ENCODE results near the gene AIG1. TPM values are rescaled to one million over a fixed set of nuclear protein-coding genes. Genes with fewer than 3 reads are reported as not detected.

The AIG1 gene
- total RNA-seq, 1 experiment from 2014 or later: 51.1 TPM

DNA sequence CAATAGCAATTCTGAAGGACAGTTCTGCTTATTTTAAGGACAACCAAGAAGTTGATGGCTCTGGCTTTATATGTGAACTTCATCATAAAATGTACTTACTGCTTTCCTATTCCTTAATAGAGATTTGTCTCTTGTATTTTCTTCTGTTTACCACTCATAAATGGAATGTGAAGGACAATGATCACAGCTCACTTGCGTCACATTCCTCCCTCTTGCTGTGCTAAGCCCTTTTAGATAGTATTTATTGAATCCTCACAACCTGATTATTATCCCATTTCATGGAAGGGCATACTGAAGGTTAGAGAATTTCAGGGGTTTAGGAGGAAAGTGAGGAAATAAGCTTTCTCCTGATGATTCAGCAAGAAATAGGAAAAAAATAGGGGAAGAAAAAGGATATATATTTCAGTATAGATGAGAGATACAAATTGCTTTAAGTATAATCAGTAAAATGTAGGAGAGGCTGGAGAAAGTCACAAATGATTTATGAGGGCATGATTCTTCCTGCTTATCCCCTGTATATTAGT is 132.9 kb downstream of the AIG1 start:
- CTCF ChIA-PET: no interaction called here
- DNase-seq (ENCODE audit: low read depth, low spot score): no peak
- H2AFZ ChIP-seq (ENCODE audit: low read depth, low read length, poor library complexity, severe bottlenecking): no peak overlapping the region
- no peak for ATAC-seq
- H3K4me2 ChIP-seq (ENCODE audit: low read length): no peak overlapping the region
- no peaks in the 10 kb centered on the region; the same call in 1 of the 2 replicates for H4K20me1 ChIP-seq (ENCODE audit: insufficient read depth)
- RAD21 ChIA-PET (ENCODE audit: low non-redundant PET in 1 of 2, low total read pairs in 2 of 2, uncharacterized antibody in 2 of 2, unreplicated experiment in 2 of 2): no interaction called here
- no peak overlapping the region for H3K4me3 ChIP-seq (replicated peaks in 1 of 2; ENCODE audit: low read depth in 1 of 2, low read length in 2 of 2)
- H3K4me1 ChIP-seq (ENCODE audit: control insufficient read depth in 1 of 2, insufficient read depth in 2 of 2, low read length in 2 of 2): no peaks in the 10 kb centered on the region
- intact Hi-C loops (cut with micrococcal nuclease): no loop called here
- H3K27ac ChIP-seq (ENCODE audit: low read depth, low read length): no peak overlapping the region
- H3K79me2 ChIP-seq (ENCODE audit: insufficient read depth, low read length): no peaks in the 10 kb centered on the region
- H3K27me3 ChIP-seq (ENCODE audit: insufficient read depth, low read length): no peaks in the 10 kb centered on the region
- no peak overlapping the region for H3K9ac ChIP-seq (ENCODE audit: low read length)
- POLR2A ChIA-PET: no interaction called here
- no TSS peak for BruUV-seq (replicated peaks)
- no peak for TF ChIP-seq ZNF274 (IDR thresholded peaks at IDR 0.05; ENCODE audit: low read depth, low read length)
- TF ChIP-seq, protein P1, sequence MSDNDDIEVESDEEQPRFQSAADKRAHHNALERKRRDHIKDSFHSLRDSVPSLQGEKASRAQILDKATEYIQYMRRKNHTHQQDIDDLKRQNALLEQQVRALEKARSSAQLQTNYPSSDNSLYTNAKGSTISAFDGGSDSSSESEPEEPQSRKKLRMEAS (IDR thresholded peaks at IDR 0.05): no peak
- no peak for TF ChIP-seq CBX3 (IDR thresholded peaks at IDR 0.05; ENCODE audit: low read depth)
- no peak for TF ChIP-seq CEBPB (IDR thresholded peaks at IDR 0.05; ENCODE audit: low read depth)
- no peak for TF ChIP-seq YY1 (IDR thresholded peaks at IDR 0.05; ENCODE audit: extremely low read depth, insufficient replicate concordance, low read depth, low read length)
- TF ChIP-seq, protein P2, sequence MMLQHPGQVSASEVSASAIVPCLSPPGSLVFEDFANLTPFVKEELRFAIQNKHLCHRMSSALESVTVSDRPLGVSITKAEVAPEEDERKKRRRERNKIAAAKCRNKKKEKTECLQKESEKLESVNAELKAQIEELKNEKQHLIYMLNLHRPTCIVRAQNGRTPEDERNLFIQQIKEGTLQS (IDR thresholded peaks at IDR 0.05): no peak
- TF ChIP-seq FOSL1 (IDR thresholded peaks at IDR 0.05; ENCODE audit: low read depth): no peak
- TF ChIP-seq EZH2phosphoT487 (IDR thresholded peaks at IDR 0.05; ENCODE audit: borderline replicate concordance): no peak
- no peak for TF ChIP-seq POLR2A (IDR thresholded peaks at IDR 0.05; ENCODE audit: borderline replicate concordance, extremely low read depth, insufficient read depth, insufficient read length)
- no peaks in the 10 kb centered on the region for H3K9me2 ChIP-seq (ENCODE audit: insufficient read depth)
- H3K36me3 ChIP-seq (ENCODE audit: control insufficient read depth in 1 of 2, insufficient read depth in 2 of 2, low read length in 2 of 2): no peaks in the 10 kb centered on the region
- H3K9me3 ChIP-seq (ENCODE audit: control insufficient read depth in 1 of 2, insufficient read depth in 1 of 2, low read depth in 1 of 2, low read length in 2 of 2): no peaks in the 10 kb centered on the region

DNA sequence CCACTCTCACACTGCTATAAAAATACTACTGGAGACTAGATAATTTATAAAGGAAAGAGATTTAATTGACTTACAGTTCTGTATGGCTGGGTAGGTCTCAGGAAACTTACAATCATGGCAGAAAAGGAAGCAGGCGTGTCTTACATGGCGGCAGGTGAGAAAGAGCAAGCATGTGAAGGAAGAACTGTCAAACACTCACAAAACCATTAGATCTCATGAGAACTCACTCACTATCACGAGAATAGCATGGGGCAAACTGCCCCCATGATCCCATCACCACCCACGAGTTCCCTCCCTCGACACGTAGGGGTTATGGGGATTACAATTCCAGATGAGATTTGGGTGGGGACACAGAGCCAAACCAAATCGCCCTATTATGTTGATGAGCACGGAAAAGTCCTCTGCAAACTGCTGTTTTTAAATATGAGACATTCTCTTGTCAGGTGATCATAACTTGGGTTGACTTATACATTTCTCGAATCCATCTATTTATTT is 133.5 kb downstream of the AIG1 start:
- Histone ChIP-seq H3K4me1 (ENCODE audit: control insufficient read depth in 1 of 2, insufficient read depth in 2 of 2, low read length in 2 of 2) (no peaks in the 10 kb centered on the region), H2AFZ (ENCODE audit: low read depth, low read length, poor library complexity, severe bottlenecking) (no peak overlapping the region), H4K20me1 (ENCODE audit: insufficient read depth) (no peaks in the 10 kb centered on the region; the same call in 1 of the 2 replicates), H3K4me3 (replicated peaks in 1 of 2; ENCODE audit: low read depth in 1 of 2, low read length in 2 of 2) (no peak overlapping the region), H3K9ac (ENCODE audit: low read length) (no peak overlapping the region), H3K9me3 (ENCODE audit: control insufficient read depth in 1 of 2, insufficient read depth in 1 of 2, low read depth in 1 of 2, low read length in 2 of 2) (no peaks in the 10 kb centered on the region), H3K27me3 (ENCODE audit: insufficient read depth, low read length) (no peaks in the 10 kb centered on the region), H3K9me2 (ENCODE audit: insufficient read depth) (no peaks in the 10 kb centered on the region), H3K27ac (ENCODE audit: low read depth, low read length) (no peak overlapping the region), H3K4me2 (ENCODE audit: low read length) (no peak overlapping the region), H3K79me2 (ENCODE audit: insufficient read depth, low read length) (no peaks in the 10 kb centered on the region), H3K36me3 (ENCODE audit: control insufficient read depth in 1 of 2, insufficient read depth in 2 of 2, low read length in 2 of 2) (no peaks in the 10 kb centered on the region)
- TF ChIP-seq, protein P3, sequence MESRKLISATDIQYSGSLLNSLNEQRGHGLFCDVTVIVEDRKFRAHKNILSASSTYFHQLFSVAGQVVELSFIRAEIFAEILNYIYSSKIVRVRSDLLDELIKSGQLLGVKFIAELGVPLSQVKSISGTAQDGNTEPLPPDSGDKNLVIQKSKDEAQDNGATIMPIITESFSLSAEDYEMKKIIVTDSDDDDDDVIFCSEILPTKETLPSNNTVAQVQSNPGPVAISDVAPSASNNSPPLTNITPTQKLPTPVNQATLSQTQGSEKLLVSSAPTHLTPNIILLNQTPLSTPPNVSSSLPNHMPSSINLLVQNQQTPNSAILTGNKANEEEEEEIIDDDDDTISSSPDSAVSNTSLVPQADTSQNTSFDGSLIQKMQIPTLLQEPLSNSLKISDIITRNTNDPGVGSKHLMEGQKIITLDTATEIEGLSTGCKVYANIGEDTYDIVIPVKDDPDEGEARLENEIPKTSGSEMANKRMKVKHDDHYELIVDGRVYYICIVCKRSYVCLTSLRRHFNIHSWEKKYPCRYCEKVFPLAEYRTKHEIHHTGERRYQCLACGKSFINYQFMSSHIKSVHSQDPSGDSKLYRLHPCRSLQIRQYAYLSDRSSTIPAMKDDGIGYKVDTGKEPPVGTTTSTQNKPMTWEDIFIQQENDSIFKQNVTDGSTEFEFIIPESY (IDR thresholded peaks at IDR 0.05; ENCODE audit: extremely low read depth, insufficient replicate concordance, low read length): no peak
- no peak for TF ChIP-seq EZH2 (IDR thresholded peaks at IDR 0.05)
- intact Hi-C loops (cut with micrococcal nuclease): no loop called here
- ATAC-seq (no peak), DNase-seq (ENCODE audit: low read depth, low spot score) (no peak)
- ChIA-PET RAD21 (ENCODE audit: low non-redundant PET in 1 of 2, low total read pairs in 2 of 2, uncharacterized antibody in 2 of 2, unreplicated experiment in 2 of 2) (no interaction called here), CTCF (no interaction called here), POLR2A (no interaction called here)
- BruUV-seq (replicated peaks): no TSS peak
